HepG2 (cell line): ENCODE results near the gene TXNDC11. TPM values are rescaled to one million over a fixed set of nuclear protein-coding genes. Genes with fewer than 3 reads are reported as not detected.

Source experiments
- AHDC1 ChIP-seq: sonication (generic); formaldehyde crosslinking; IDR thresholded peaks from 2 replicates; pipeline ENCODE4 v1.5.1; 2020; ENCODE audit warnings: mild to moderate bottlenecking, missing genetic modification reagents, borderline replicate concordance
- ATAD3A ChIP-seq: sonication (generic); formaldehyde crosslinking; IDR thresholded peaks from 2 replicates; pipeline ENCODE4 v1.4.0; 2020; ENCODE audit warnings: missing genetic modification reagents
- BORCS8-MEF2B ChIP-seq: sonication (generic); formaldehyde crosslinking; IDR thresholded peaks from 2 replicates; pipeline ENCODE4 v1.8.0; 2022; ENCODE audit warnings: mild to moderate bottlenecking, missing genetic modification reagents
- ELF3 ChIP-seq: IDR thresholded peaks from 2 replicates; pipeline ENCODE4 v1.6.1; 2016; ENCODE audit warnings: missing genetic modification reagents, missing compliant biosample characterization
- GFI1 ChIP-seq: sonication (generic); formaldehyde crosslinking; IDR thresholded peaks from 2 replicates; pipeline ENCODE4 v1.5.0; 2020; ENCODE audit warnings: missing genetic modification reagents, mild to moderate bottlenecking, borderline replicate concordance
- IKZF4 ChIP-seq: sonication (generic); formaldehyde crosslinking; IDR thresholded peaks from 2 replicates; pipeline ENCODE4 v1.5.1; 2020; ENCODE audit warnings: borderline replicate concordance, mild to moderate bottlenecking, low read depth, missing genetic modification reagents; ENCODE audit errors: not compliant biosample characterization
- KMT2A ChIP-seq: sonication (generic); formaldehyde crosslinking; IDR thresholded peaks from 2 replicates; pipeline ENCODE4 v1.4.0; 2020; ENCODE audit warnings: missing genetic modification reagents
- MLLT10 ChIP-seq: sonication (generic); formaldehyde crosslinking; IDR thresholded peaks from 2 replicates; pipeline ENCODE4 v1.4.0; 2020; ENCODE audit warnings: missing genetic modification reagents
- MTA1 ChIP-seq: sonication (generic); formaldehyde crosslinking; IDR thresholded peaks from 2 replicates; pipeline ENCODE4 v1.4.0; 2020; ENCODE audit warnings: missing genetic modification reagents, mild to moderate bottlenecking, borderline replicate concordance
- SPEN ChIP-seq: sonication (generic); formaldehyde crosslinking; IDR thresholded peaks from 2 replicates; pipeline ENCODE4 v1.5.1; 2020; ENCODE audit warnings: low read depth, mild to moderate bottlenecking, missing genetic modification reagents
- SUZ12 ChIP-seq: fragments of 150-350 bp; IDR thresholded peaks from 2 replicates; pipeline ENCODE4 v1.6.1; 2014; ENCODE audit warnings: low read depth, low read length
- TFAP4 ChIP-seq: sonication (generic); IDR thresholded peaks from 2 replicates; pipeline ENCODE4 v1.6.1; 2016; ENCODE audit warnings: low read depth, borderline replicate concordance
- TFDP1 ChIP-seq: IDR thresholded peaks from 2 replicates; pipeline ENCODE4 v1.6.1; 2016; ENCODE audit warnings: missing compliant biosample characterization, missing genetic modification reagents, borderline replicate concordance
- ZBTB20 ChIP-seq: sonication (generic); formaldehyde crosslinking; IDR thresholded peaks from 2 replicates; pipeline ENCODE4 v1.8.1; 2023; ENCODE audit warnings: missing genetic modification reagents, low read depth, mild to moderate bottlenecking, borderline replicate concordance
- ZNF256 ChIP-seq: sonication (generic); formaldehyde crosslinking; conservative IDR thresholded peaks from 2 replicates; pipeline ENCODE4 v1.4.0; 2020; ENCODE audit warnings: missing genetic modification reagents
- ZNF343 ChIP-seq: sonication (generic); formaldehyde crosslinking; IDR thresholded peaks from 2 replicates; pipeline ENCODE4 v1.4.0; 2020; ENCODE audit warnings: mild to moderate bottlenecking, missing genetic modification reagents
- ZNF609 ChIP-seq: sonication (generic); formaldehyde crosslinking; IDR thresholded peaks from 2 replicates; pipeline ENCODE4 v1.4.0; 2020; ENCODE audit warnings: mild to moderate bottlenecking, missing genetic modification reagents, borderline replicate concordance
- ZNF619 ChIP-seq: sonication (generic); formaldehyde crosslinking; IDR thresholded peaks from 2 replicates; pipeline ENCODE4 v1.4.0; 2020; ENCODE audit warnings: mild to moderate bottlenecking, missing genetic modification reagents
- polyA plus RNA-seq, 8 experiments: library from polyadenylated mRNA; depleted of rRNA in 3 of 8; stranded (reverse) in 7 of 8; unstranded in 1 of 8; fragments of >200 nt; fragmentation: Illumina TruSeq in 4 of 8; extraction: Trizol in 4 of 8; gene quantifications; 2 replicates each; pipeline versions ENCODE4 v1.2.1 to v1.2.3, GENCODE V29; 2011 to 2016; ENCODE audit warnings: low read depth in 4 of 8, missing spikeins in 1 of 8, mixed read lengths in 1 of 8; ENCODE audit not compliant: insufficient read depth in 1 of 8
- total RNA-seq, 5 experiments: library from RNA; depleted of rRNA; stranded (reverse); fragments of >200 nt; fragmentation: Illumina TruSeq; extraction: Trizol; gene quantifications; 2 replicates each; pipeline ENCODE4 v1.2.3, GENCODE V29; 2016; ENCODE audit warnings: low read depth in 1 of 5

TXNDC11 gene
- total and polyA plus RNA-seq, 2 of the 13 experiments (the other 11 are each of a cell fraction or from before 2014, with no cell fraction given): 74.9 to 123 TPM

GRCh38 chr16:11632455-11632939 lies 110.2 kb downstream of the TXNDC11 start (continued):
- TF ChIP-seq ZNF619 (CRISPR knock-in tag) (no peak), ZNF256 (CRISPR knock-in tag) (no peak), ELF3 (CRISPR knock-in tag) (peak; percentile 42), IKZF4 (CRISPR knock-in tag) (no peak), ZNF609 (CRISPR knock-in tag) (no peak), TFDP1 (0 out of 2 replicates have a peak, but pooled peaks have one; percentile 14), MLLT10 (CRISPR knock-in tag) (no peak), SPEN (peak; percentile 37; the same call in 1 of the 2 replicates), SUZ12 (no peak), ATAD3A (CRISPR knock-in tag) (no peak), ZNF343 (no peak; the same call in 1 of the 2 replicates), KMT2A (no peak), BORCS8-MEF2B (CRISPR knock-in tag) (no peak), AHDC1 (no peak), GFI1 (CRISPR knock-in tag) (no peak), TFAP4 (no peak), ZBTB20 (no peak), MTA1 (CRISPR knock-in tag) (peak; percentile 40; the same call in 1 of the 2 replicates)
